ENCODE measurements around the gene PSMD1. TPM values are rescaled to one million over a fixed set of nuclear protein-coding genes. Genes with fewer than 3 reads are reported as not detected.
"Not testable (repeated sequence)": the region's sequence is repeated elsewhere in the genome, so short reads cannot be mapped to it uniquely, and the experiment has no call there.

The PSMD1 gene
- total RNA-seq, 8 experiments from 2014 or later, result 58.1 to 131 (median 93.1) TPM

DNA sequence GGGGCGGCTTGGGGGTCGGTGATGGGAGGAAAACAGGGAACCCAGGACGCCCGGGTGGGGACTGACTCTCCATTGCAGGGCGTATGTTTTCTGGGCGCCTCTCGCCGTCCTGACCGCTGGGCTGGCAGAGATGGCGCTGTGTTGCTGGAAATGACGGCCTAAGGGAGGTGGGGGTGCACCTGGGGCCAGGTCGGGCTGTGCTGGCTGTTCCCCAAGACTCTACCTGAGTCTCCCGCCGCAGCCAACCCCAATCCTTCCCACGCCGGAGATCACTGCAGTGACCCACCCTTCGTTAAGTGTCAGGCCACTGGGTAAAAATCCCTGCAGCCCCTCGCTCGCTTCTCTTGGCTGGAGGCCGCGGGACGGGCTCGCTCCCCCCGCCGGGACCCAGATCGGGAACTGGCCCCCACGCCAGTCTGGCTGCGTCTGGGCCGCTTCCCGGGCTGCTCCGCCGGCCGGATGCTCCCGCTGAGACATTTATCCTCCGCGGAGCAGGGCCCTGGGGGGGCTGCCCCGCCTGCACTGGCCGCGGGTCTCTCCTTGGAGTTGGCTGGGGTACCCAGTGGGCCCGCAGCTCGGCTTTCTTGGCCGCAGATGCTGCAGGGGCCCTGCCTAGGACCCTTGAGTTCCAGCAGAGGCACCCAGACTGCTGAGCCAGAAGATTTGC, 134.0 kb downstream of the PSMD1 start:
- in situ Hi-C loops (cut with MboI; ENCODE audit: low pct_unique_long_range_greater_than_20kb in 2 of 9, low sequenced_read_pairs in 9 of 9, unreplicated experiment in 9 of 9), result loop anchor here in 1 of 9 experiments (10.0 kb wide), 1 partner anchor 86 kb away; no protein-coding TSS in a partner anchor
- no peak overlapping the region for H3K27ac ChIP-seq
- H3K4me1 ChIP-seq (replicated peaks in 1 of 2), result no peaks in the 10 kb centered on the region
- peak in 2 of 8 experiments; percentile 12 to 38 for ATAC-seq (replicated peaks in 6 of 8)
- H3K4me3 ChIP-seq, result no peak overlapping the region
- 48 to 90% (median 58%) methylated on average over 2 to 15 of the region's 42 CpGs; no CpG with 5 or more reads in 4 of the 10 experiments for WGBS, 10 experiments

DNA sequence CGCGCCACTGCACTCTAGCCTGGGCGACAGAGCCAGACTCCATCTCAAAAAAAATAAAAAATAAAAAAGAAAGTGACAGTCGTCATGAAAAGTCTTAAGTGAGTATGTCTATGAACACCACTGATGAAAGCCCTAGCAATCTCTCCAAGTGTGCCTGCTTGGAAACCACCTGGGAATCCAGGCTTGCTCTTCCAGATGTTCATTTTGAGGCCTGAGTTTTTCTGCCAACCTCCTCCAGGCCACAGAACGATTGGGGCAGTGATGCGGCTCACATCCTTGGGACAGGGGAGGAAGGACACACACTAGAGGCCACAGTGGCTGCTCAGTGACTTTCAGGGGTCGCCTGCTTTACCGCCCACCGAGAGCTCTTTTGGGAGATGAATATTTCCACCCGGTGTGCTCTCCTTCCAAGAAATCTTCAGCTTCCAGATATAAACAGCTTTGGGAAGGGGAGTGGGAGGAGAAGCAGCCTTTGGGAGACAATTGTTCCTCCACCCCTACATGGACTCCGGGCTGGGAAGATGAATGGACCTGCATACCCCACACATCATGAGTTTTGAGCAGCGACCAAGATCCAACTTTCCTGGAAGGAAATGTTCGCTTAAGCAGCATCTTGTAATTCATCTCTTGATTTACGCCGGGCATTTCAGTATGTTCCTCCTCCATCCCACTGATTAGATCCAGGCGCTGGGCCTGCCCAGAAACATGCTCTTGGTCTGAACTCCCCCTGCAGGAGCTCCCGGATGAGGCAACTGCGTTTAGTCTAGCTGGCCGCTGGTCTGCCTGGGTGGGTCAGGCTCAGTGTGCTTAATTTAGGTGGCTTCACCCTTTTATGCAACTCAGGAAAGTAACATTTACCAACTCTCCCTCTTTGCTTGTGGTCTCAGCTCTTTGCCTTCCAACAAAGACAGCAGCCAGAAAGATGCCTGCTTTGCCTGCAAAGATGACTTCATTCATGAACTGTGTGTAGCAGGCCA, 135.5 kb downstream of the PSMD1 start:
- 0 to 100% (median 38%) methylated on average over 2 to 10 of the region's 19 CpGs; no CpG with 5 or more reads in 2 of the 10 experiments for WGBS, 10 experiments
- in situ Hi-C loops (cut with MboI; ENCODE audit: low pct_unique_long_range_greater_than_20kb in 2 of 9, low sequenced_read_pairs in 9 of 9, unreplicated experiment in 9 of 9), result loop anchor here in 1 of 9 experiments (10.0 kb wide), 1 partner anchor 87 kb away; no protein-coding TSS in a partner anchor
- no peak overlapping the region for H3K27ac ChIP-seq
- no peak overlapping the region for H3K4me3 ChIP-seq
- ATAC-seq (replicated peaks in 6 of 8), result peak in 7 of 8 experiments; percentile 34 to 97 (median 89)
- H3K4me1 ChIP-seq (replicated peaks in 1 of 2), result no peaks in the 10 kb centered on the region

DNA sequence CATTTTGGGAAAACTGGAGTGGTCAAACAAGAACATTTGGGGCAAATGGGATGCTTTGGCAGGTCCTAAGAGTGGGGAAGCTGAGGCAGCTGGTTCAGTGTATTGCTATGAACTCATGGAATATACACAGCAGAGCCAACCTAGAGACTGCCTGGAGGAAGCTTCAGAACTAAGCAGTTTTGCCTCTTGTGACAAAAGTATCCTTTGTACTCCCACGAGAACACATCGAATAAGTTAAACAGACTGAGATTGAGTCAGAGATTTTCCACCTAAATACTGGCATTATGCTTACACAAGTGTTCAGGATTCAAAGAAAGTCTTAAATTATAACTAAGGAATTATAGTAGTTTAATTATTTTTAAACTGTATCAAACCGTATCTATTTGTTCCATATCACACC, 136.5 kb downstream of the PSMD1 start:
- ATAC-seq (replicated peaks in 6 of 8), result no peak
- Histone ChIP-seq H3K4me3 (no peak overlapping the region), H3K27ac (no peak overlapping the region), H3K4me1 (replicated peaks in 1 of 2) (peaks cover 3% of the 10 kb centered on the region in 2 donors)
- 82 to 100% (median 91%) methylated on average over 2 to 3 of the region's 3 CpGs; no CpG with 5 or more reads in 2 of the 10 experiments for WGBS, 10 experiments
- in situ Hi-C loops (cut with MboI; ENCODE audit: low pct_unique_long_range_greater_than_20kb in 2 of 9, low sequenced_read_pairs in 9 of 9, unreplicated experiment in 9 of 9), result loop anchor here in 1 of 9 experiments (10.0 kb wide), 1 partner anchor 88 kb away; no protein-coding TSS in a partner anchor

DNA sequence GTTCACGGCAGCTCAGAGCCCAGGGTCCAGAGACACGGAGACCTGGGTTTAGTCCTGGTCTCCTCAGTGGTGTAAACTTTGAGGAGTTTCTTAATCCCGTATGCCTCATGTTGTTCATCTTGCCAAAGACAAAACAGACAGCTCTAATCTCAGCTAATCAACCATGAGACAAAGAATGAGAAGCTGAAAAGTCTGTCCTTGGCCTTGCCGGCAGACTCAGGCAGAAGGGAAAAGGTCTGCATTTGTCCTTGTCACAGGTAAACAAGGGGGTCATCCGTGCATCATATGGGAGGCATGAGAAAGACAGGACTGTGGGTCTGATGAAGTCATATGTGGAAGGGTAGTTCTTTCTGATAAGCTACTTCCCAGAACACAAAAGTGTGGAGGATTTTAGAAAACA, 139.9 kb downstream of the PSMD1 start:
- in situ Hi-C loops (cut with MboI; ENCODE audit: low pct_unique_long_range_greater_than_20kb in 2 of 9, low sequenced_read_pairs in 9 of 9, unreplicated experiment in 9 of 9), result loop anchor here in 1 of 9 experiments (10.0 kb wide), 1 partner anchor 92 kb away; no protein-coding TSS in a partner anchor
- 55 to 100% (median 90%) methylated on average over 2 to 4 of the region's 5 CpGs; no CpG with 5 or more reads in 5 of the 10 experiments for WGBS, 10 experiments

DNA sequence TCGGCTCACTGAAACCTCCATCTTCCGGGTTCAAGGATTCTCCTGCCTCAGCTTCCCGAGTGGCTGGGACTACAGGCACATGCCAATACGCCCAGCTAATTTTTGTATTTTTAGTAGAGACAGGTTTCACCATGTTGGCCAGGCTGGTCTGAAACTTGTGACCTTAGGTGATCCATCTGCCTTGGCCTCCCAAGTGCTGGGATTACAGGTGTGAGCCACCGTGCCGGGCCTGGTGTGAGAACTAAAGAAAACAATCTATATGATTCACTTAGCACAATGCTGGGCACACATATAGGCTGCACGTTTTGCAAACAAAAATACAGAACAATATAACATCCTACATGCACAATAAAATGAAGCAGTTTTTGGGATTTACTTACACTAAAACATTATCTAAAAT, 140.5 kb downstream of the PSMD1 start:
- in situ Hi-C loops (cut with MboI; ENCODE audit: low pct_unique_long_range_greater_than_20kb in 2 of 9, low sequenced_read_pairs in 9 of 9, unreplicated experiment in 9 of 9), result loop anchor here in 1 of 9 experiments (10.0 kb wide), 1 partner anchor 92 kb away; no protein-coding TSS in a partner anchor
- WGBS, 10 experiments, result 24 to 100% (median 92%) methylated on average over 1 to 6 of the region's 7 CpGs; no CpG with 5 or more reads in 2 of the 10 experiments

More for the DNA sequence above, 139.9 kb downstream of the PSMD1 start:
- peaks cover 10 to 11% of the 10 kb centered on the region in 2 donors for H3K4me1 ChIP-seq (replicated peaks in 1 of 2)
- no peak overlapping the region for H3K4me3 ChIP-seq
- no peak for ATAC-seq (replicated peaks in 6 of 8)
- no peak overlapping the region for H3K27ac ChIP-seq

DNA sequence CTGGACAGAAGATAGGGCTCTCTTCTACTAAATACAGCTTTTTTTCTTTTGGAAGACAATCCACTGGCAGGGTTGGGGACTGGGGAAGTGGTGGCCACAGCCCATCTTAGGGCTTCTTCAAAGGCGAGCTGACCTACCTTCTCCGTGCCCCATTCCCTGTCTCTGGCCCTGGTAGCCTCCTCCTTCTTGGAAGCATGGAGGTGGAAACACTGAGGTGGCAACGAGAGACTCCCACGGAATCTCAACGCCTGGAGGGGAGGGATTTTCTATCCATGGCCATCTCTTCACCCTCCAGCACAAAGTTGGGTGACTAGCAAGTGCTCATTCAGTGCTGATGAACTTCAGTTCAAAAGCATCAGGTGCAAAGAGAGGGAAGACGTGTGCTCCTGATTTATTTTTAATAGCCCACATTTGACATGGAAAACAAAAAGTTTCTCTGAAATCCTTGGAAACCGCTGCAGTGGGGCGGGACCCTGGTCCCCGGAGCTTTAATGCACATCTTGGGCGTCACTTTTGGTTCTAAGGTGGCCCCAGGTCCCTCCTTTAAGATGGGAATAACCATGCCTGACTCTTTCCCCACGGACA, 141.1 kb downstream of the PSMD1 start:
- in situ Hi-C loops (cut with MboI; ENCODE audit: low pct_unique_long_range_greater_than_20kb in 2 of 9, low sequenced_read_pairs in 9 of 9, unreplicated experiment in 9 of 9), result loop anchor here in 1 of 9 experiments (10.0 kb wide), 1 partner anchor 93 kb away; no protein-coding TSS in a partner anchor
- ATAC-seq (replicated peaks in 6 of 8), result no peak
- peaks cover 10 to 11% of the 10 kb centered on the region in 2 donors for H3K4me1 ChIP-seq (replicated peaks in 1 of 2)
- peak overlapping the region; percentile 63 to 92 (median 79) for H3K4me3 ChIP-seq
- WGBS, 10 experiments, result 0 to 100% (median 34%) methylated on average over 1 to 7 of the region's 11 CpGs; no CpG with 5 or more reads in 4 of the 10 experiments
- peak overlapping the region in 1 of 2 donors; percentile 13 for H3K27ac ChIP-seq

More for the DNA sequence above, 140.5 kb downstream of the PSMD1 start:
- peaks cover 10 to 11% of the 10 kb centered on the region in 2 donors for H3K4me1 ChIP-seq (replicated peaks in 1 of 2)
- ATAC-seq (replicated peaks in 6 of 8); H3K27ac ChIP-seq; H3K4me3 ChIP-seq: not testable (repeated sequence)

DNA sequence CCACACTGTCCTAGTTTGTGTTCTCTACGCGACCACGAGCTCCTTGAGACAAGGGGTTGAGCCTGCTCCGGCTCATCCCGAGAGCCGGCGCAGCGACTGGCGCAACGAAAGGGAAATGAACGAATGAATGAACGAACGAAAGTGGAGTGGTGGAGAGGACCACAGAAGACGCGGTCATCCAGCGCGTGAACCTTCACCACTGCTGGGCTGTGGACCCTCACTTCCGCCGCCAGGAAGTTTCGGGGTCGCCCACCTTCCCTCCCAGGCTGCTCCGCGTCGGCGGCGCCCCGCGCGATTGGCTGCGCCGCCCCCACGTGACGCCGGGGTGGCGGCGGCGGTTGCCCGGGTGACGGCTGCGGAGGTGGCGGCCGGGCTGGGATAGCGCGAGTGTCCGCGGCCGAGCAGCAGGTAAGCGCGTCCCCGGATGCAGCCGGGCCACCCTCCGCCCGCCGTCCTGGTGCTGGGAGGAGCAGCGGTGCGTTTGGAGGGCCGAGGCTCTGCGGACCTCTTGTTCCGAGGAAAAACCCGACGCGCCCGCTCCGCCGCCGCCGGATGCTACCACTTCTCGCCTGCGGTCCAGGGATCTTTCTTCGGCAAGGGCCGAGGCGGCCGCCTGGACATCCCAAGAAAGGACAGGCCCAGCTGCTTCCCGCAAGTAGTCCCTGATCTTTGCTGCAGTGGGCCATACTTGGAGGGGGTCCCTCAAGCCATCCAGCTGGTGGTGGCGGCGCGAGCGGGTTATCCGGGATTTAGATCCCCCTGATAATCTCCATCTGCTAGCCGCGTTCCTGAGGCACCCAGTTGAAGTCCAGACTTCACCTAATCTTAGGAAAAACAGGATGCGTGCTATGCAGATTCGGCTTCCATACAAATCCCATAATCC, 141.9 kb downstream of the PSMD1 start, which contains the start of gene ARMC9:
Gene ARMC9, plus strand, starts transcription at position 341 of the 883 bp plus-strand sequence. CDS start 7,608 bp downstream, outside the sequence.
- 0 to 2% (median 0%) methylated on average over 1 to 29 of the region's 83 CpGs; no CpG with 5 or more reads in 3 of the 10 experiments for WGBS, 10 experiments
- H3K4me1 ChIP-seq (replicated peaks in 1 of 2), result peaks cover 10 to 11% of the 10 kb centered on the region in 2 donors
- in situ Hi-C loops (cut with MboI; ENCODE audit: low pct_unique_long_range_greater_than_20kb in 2 of 9, low sequenced_read_pairs in 9 of 9, unreplicated experiment in 9 of 9), result loop anchor here in 1 of 9 experiments (10.0 kb wide), 1 partner anchor 94 kb away; no protein-coding TSS in a partner anchor
- peak; percentile 78 to 97 (median 96) for ATAC-seq (replicated peaks in 6 of 8)
- H3K27ac ChIP-seq, result peak within 1 kb of the TSS; percentile 53 to 56
- peak within 1 kb of the TSS; percentile 63 to 92 (median 79) for H3K4me3 ChIP-seq

DNA sequence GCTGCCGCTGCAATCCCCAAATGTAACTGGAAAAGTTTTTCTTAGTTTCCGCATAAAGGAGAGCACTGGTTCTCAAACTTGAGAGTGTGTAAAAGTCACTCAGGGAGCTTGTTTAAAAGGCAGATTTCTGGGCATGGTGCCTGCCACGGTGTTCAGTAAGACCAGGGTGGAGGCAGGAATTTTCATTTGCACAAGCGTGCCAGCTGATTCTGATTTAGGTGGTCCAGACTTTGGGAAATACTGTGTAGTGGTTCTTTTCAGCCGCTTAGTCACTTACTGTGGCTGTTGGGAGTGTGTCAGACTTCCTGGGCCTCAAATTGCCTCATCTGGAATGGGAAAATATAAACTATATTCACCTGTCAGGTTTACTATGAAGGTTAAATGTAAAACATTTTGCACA, 142.6 kb downstream of the PSMD1 start:
- WGBS, 10 experiments, result 0 to 83% (median 27%) methylated on average over 1 to 4 of the region's 5 CpGs; no CpG with 5 or more reads in 1 of the 10 experiments
- Histone ChIP-seq H3K4me1 (replicated peaks in 1 of 2) (peaks cover 10 to 11% of the 10 kb centered on the region in 2 donors), H3K4me3 (peak overlapping the region; percentile 63 to 92 (median 79)), H3K27ac (no peak overlapping the region)
- in situ Hi-C loops (cut with MboI; ENCODE audit: low pct_unique_long_range_greater_than_20kb in 2 of 9, low sequenced_read_pairs in 9 of 9, unreplicated experiment in 9 of 9), result loop anchor here in 1 of 9 experiments (10.0 kb wide), 1 partner anchor 94 kb away; no protein-coding TSS in a partner anchor
- peak in 1 of 8 experiments; percentile 1 for ATAC-seq (replicated peaks in 6 of 8)

DNA sequence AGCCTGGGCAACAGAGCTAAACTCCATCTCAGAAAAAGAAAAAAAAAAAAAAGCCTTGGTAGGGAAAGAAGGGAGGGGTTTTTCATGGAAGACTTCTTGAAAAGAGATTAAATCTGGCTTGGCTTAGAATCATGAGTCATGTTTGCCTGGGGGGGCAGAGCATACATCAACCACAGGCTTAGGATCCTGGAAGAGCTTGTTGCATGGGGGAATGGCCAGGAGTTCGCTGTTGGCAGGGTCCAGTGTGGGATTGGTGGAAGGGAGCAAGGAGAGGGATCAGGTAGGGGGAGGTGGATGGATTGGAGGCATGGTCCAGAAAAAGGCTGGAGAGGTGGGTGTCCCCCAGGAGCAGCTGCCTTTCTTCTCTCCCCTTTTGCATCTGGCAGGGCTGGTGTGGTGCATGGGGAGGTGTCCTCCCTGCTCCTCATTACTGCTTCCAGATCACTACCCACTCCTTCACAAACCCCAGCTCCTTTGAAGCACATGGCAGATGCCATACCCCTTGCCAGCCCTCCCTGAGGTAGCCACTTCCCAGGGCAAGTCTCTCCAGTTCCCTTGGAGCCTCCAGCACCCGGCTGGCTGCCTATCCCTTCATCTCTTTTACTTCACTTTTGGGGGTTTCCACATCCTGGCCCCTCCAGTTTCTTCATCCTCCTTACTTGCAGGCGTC, 144.3 kb downstream of the PSMD1 start:
- Histone ChIP-seq H3K4me1 (replicated peaks in 1 of 2) (peaks cover 10 to 11% of the 10 kb centered on the region in 2 donors), H3K27ac (no peak overlapping the region), H3K4me3 (no peak overlapping the region)
- in situ Hi-C loops (cut with MboI; ENCODE audit: low pct_unique_long_range_greater_than_20kb in 2 of 9, low sequenced_read_pairs in 9 of 9, unreplicated experiment in 9 of 9), result no loop called here
- ATAC-seq (replicated peaks in 6 of 8), result peak in 3 of 8 experiments; percentile 39 to 55 (median 44)
- 60 to 100% (median 94%) methylated on average over 1 to 3 of the region's 3 CpGs; no CpG with 5 or more reads in 2 of the 10 experiments for WGBS, 10 experiments

DNA sequence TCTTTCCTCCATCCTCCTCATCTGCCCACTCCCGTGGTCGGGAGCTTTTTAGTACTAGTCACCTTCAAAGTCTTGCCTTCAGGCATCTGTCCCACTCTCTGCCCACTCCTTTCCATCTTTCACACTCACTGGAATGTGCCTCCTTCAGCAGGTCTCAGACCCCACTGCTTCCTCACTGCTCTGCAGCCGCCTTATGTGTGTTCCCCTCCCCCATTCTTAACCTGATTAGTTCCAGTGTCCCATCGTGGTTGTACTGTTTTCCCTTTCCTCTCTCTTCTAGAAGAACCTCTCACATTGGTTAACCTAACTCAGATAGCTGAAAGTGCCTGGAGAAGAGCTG, 144.8 kb downstream of the PSMD1 start:
- Histone ChIP-seq H3K27ac (no peak overlapping the region), H3K4me1 (replicated peaks in 1 of 2) (peaks cover 10 to 11% of the 10 kb centered on the region in 2 donors), H3K4me3 (no peak overlapping the region)
- ATAC-seq (replicated peaks in 6 of 8), result no peak
- in situ Hi-C loops (cut with MboI; ENCODE audit: low pct_unique_long_range_greater_than_20kb in 2 of 9, low sequenced_read_pairs in 9 of 9, unreplicated experiment in 9 of 9), result no loop called here
- 25 to 100% (median 75%) methylated on average over 1 to 4 of the region's 4 CpGs; no CpG with 5 or more reads in 4 of the 10 experiments for WGBS, 10 experiments

DNA sequence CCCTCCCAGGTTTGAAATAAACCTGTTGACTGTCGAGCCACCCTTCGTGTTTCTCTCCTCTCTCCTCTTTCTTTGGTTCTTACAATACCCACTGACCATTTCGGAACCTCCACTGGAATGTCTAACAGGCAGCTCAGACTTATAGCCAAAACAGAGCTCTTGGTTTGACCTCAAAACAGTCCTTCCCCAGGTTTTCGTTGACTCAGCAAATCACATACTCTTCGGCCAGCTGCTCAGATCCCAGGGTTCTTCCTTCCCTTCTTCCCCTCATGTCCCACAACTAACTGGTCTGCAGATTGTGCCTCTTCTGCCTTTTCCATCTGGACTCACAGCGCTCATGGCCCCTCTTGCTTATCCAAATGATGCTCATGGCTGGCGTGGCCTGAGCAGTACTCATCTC, 146.4 kb downstream of the PSMD1 start:
- in situ Hi-C loops (cut with MboI; ENCODE audit: low pct_unique_long_range_greater_than_20kb in 2 of 9, low sequenced_read_pairs in 9 of 9, unreplicated experiment in 9 of 9), result no loop called here
- H3K4me1 ChIP-seq (replicated peaks in 1 of 2), result peaks cover 6 to 8% of the 10 kb centered on the region in 2 donors
- no peak for ATAC-seq (replicated peaks in 6 of 8)
- no peak overlapping the region for H3K27ac ChIP-seq
- H3K4me3 ChIP-seq, result no peak overlapping the region
- WGBS, 10 experiments, result 80 to 100% (median 96%) methylated on average over 2 to 7 of the region's 7 CpGs; no CpG with 5 or more reads in 4 of the 10 experiments

Data from motor neuron (in vitro differentiated cells).